Measurements from ENCODE around the gene TCHP.
"Not testable (repeated sequence)": the region's sequence is repeated elsewhere in the genome, so short reads cannot be mapped to it uniquely, and the experiment has no call there.

Gene TCHP

DNA sequence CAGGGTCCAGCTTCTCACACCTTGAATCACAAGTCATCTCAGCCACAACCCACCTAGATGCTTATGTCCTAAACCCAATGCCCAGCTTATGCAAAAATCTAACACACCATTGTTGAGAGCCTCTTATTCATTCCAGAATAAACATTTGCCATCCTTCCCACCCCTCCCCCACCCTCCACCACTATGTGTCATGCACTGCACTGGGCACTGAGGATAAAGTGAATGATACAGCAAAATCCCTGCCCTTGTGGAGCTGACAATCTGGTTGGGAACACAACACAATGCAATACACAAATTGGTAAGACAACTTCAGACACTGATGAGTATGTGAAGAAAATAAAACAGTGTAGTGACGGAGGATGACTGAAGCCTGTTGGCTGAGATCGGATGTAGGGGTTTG, 18.3 kb upstream of the TCHP start:
- TF ChIP-seq POLR2AphosphoS5 (IDR thresholded peaks at IDR 0.05; ENCODE audit: low read depth, low read length) (no peak), POLR2A (IDR thresholded peaks at IDR 0.05; ENCODE audit: low read depth, low read length) (no peak), TAF1 (IDR thresholded peaks at IDR 0.05; ENCODE audit: borderline replicate concordance, low read depth, low read length) (no peak)
- FAIRE-seq, result no peak
- DNase-seq (ENCODE audit: insufficient read length), result no peak

DNA sequence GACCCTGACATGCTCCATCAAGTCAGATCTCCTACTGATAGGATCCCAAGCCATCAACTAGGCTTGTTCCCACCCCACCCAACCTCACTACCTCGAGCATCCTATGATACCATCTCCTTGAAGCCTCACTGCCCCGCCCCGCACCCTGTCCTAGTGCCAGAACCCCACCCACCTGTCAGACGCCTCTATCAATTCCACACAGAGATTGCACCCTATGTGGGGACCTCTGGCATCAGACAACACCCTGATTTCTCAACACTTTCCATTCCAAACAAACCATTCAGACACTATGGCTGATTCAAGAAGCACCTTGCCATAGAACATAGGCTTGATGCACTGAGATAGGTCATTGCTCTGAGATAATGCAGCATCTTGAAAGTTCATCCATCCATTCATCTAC, 16.6 kb upstream of the TCHP start:
- DNase-seq (ENCODE audit: insufficient read length) (no peak), FAIRE-seq (no peak)
- TF ChIP-seq POLR2AphosphoS5 (IDR thresholded peaks at IDR 0.05; ENCODE audit: low read depth, low read length), result no peak
- TF ChIP-seq TAF1 (IDR thresholded peaks at IDR 0.05; ENCODE audit: borderline replicate concordance, low read depth, low read length), result no peak

DNA sequence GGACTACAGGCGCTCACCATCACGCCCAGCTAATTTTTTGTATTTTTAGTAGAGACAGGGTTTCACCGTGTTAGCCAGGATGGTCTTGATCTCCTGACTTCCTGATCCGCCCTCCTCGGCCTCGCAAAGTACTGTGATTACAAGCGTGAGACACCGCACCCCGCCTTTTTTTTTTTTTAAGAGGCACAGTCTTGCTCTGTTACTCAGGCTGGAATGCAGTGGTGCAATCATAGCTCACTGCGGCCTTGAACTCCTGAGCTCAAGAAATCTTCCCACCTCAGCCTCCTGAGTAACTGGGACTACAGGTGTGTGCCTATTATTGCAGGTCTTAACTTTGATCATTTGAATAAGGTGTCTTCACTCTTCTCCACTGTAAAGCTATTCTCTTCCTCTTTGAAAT, 14.5 kb upstream of the TCHP start:
- no peak for DNase-seq (ENCODE audit: insufficient read length)
- no peak for FAIRE-seq
- TF ChIP-seq POLR2AphosphoS5 (IDR thresholded peaks at IDR 0.05; ENCODE audit: low read depth, low read length), result no peak
- no peak for TF ChIP-seq POLR2A (IDR thresholded peaks at IDR 0.05; ENCODE audit: low read depth, low read length)
- no peak for TF ChIP-seq TAF1 (IDR thresholded peaks at IDR 0.05; ENCODE audit: borderline replicate concordance, low read depth, low read length)

DNA sequence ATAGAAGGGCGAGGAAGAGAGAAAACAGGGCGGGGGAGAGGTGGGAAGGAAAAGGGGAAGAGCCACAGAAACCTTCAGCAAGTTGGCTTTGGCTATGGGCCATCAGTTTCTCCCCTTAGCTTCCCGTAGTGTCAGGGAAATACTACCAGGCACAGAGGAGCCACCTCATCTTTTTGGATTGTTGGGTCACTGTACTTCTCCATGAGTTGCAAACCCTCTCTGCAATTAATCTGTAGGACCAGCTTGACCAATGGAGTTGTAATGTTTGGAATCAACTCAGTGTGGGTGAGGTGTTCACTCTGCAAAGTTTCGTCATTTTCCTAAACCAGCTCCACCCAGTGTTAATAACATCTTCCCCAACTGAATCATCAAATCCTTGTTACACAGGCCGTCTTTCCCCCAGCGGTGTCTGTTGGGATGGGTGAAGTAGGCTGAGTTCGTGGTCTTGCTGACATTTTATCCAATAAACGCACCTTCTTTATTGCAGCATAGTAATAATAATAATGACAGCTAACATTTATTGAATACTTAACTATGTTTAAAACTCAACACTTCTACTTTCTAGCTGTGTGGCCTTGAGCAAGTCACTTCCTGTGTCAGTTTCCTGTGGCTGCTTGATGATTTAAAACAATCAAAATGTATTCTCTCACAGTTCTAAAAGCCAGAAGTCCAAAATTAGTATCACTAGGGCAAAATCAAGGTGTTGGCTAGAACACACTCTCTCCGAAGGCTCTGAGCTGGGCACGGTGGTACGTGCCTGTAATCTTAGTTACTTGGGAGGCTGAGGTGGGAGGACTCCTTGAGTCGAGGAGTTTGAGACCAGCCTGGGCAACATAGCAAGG, 11.7 kb upstream of the TCHP start:
- no peak for DNase-seq (ENCODE audit: insufficient read length)
- FAIRE-seq, result peak; percentile 46
- TF ChIP-seq POLR2A (IDR thresholded peaks at IDR 0.05; ENCODE audit: low read depth, low read length), result no peak
- no peak for TF ChIP-seq TAF1 (IDR thresholded peaks at IDR 0.05; ENCODE audit: borderline replicate concordance, low read depth, low read length)
- TF ChIP-seq POLR2AphosphoS5 (IDR thresholded peaks at IDR 0.05; ENCODE audit: low read depth, low read length), result no peak

GRCh38 chr12:109890620-109891170, 9.4 kb upstream of the TCHP start:
- FAIRE-seq (no peak), DNase-seq (ENCODE audit: insufficient read length) (no peak)
- no peak for TF ChIP-seq POLR2A (IDR thresholded peaks at IDR 0.05; ENCODE audit: low read depth, low read length)
- TF ChIP-seq TAF1 (IDR thresholded peaks at IDR 0.05; ENCODE audit: borderline replicate concordance, low read depth, low read length), result no peak
- TF ChIP-seq POLR2AphosphoS5 (IDR thresholded peaks at IDR 0.05; ENCODE audit: low read depth, low read length), result no peak

DNA sequence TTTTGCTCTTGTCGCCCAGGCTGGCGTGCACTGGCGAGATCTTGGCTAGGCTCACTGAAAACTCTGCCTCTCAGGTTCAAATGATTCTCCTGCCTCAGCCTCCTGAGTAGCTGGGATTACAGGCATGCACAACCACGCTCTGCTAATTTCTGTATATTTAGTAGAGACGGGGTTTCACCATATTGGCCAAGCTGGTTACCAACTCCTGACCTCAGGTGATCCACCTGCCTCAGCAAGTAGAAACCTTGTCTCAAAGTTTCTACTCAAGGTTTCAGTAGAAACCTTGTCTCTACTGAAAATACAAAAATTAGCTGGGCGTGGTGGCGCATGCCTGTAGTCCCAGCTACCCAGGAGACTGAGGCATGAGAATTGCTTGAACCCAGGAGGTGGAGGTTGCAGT, 8.3 kb upstream of the TCHP start:
- not testable (repeated sequence) for DNase-seq (ENCODE audit: insufficient read length)

DNA sequence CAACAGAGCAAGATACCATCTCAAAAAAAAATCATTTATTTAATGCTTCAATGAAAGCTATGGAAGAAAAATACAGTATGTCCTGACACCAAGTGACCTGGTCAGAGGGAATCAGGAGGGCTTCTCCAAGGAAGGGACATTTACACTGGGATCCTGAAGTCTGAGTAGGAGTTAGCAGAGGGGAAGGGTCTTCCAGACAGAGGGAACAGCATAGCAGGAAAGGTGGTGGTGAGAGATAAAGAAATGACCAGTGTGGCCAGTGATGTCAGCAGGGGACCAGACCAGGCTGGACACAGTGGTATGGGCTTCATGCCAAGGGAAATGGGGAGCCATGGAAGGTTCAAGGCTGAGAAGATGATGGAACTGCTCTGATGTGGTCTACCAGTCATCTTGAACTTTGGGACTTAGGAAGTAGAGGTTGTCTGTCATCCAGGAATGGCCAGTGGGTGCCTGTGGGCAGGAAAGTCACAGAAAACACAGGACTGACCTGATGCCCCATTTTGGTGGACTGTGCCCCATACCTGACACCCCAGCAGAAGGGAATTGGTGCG, 7.8 kb upstream of the TCHP start:
- FAIRE-seq (no peak), DNase-seq (ENCODE audit: insufficient read length) (no peak)
- TF ChIP-seq TAF1 (IDR thresholded peaks at IDR 0.05; ENCODE audit: borderline replicate concordance, low read depth, low read length) (no peak), POLR2AphosphoS5 (IDR thresholded peaks at IDR 0.05; ENCODE audit: low read depth, low read length) (no peak), POLR2A (IDR thresholded peaks at IDR 0.05; ENCODE audit: low read depth, low read length) (no peak)

More for the DNA sequence above, 8.3 kb upstream of the TCHP start:
- FAIRE-seq, result not testable (repeated sequence)

DNA sequence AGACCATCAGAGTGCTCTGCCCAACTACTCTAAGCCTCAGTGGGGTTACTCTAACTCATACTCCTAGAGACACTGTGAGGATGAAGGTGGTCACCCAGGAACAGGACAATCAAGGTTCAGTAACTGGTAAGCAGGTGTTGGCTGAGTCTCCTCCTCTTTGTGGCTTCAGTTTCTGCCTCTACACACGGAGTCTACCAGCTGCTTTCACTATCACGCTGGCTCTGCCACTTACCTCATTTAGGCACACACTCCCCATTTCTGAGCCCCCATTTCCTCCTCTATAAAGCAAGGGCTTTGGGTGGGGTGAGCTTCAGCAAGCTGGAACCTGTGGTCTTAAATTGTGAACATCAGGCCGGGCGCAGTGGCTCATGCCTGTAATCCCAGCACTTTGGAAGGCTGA, 7.3 kb upstream of the TCHP start:
- FAIRE-seq (peak; percentile 9), DNase-seq (ENCODE audit: insufficient read length) (no peak)
- TF ChIP-seq POLR2A (IDR thresholded peaks at IDR 0.05; ENCODE audit: low read depth, low read length) (no peak), TAF1 (IDR thresholded peaks at IDR 0.05; ENCODE audit: borderline replicate concordance, low read depth, low read length) (no peak), POLR2AphosphoS5 (IDR thresholded peaks at IDR 0.05; ENCODE audit: low read depth, low read length) (peak; percentile 39; the same call in 1 of the 2 replicates)

DNA sequence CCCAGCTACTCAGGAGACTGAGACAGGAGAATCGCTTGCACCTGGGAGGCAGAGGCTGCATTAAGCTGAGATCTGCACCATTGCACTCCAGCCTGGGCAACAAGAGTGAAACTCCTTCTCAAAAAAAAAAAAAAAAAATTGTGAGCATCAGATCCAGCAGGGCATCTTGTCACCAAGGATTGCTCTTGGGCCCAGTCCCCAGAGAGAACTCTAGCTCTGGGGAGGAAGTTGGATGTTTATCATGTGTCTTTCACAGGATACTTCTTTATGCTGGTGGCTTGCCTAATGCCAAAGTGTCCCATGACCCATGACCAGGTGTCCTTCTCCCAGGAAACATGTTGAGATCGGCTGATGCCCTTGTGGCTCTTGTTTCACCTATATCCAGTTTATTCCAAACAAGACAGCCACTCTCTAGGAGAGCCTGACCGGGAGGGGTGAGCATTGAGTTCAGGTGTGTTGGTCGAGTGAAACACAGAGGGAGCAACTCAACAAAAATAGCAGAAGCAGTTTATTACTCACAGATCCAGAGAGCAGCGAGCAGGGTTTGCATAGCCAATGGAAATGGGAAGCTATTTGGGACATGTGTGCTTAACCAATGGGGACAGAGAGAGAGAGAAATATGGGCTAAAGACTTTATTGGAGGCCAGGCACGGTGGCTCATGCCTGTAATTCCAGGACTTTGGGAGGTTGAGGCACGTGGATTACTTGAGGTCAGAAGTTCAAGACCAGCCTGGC, 6.6 kb upstream of the TCHP start:
- DNase-seq (ENCODE audit: insufficient read length) (no peak), FAIRE-seq (peak; percentile 38)
- TF ChIP-seq POLR2A (IDR thresholded peaks at IDR 0.05; ENCODE audit: low read depth, low read length) (no peak), TAF1 (IDR thresholded peaks at IDR 0.05; ENCODE audit: borderline replicate concordance, low read depth, low read length) (no peak), POLR2AphosphoS5 (IDR thresholded peaks at IDR 0.05; ENCODE audit: low read depth, low read length) (no peak)

GRCh38 chr12:109894939-109895338, 5.1 kb upstream of the TCHP start:
- TF ChIP-seq TAF1 (IDR thresholded peaks at IDR 0.05; ENCODE audit: borderline replicate concordance, low read depth, low read length) (no peak), POLR2AphosphoS5 (IDR thresholded peaks at IDR 0.05; ENCODE audit: low read depth, low read length) (no peak), POLR2A (IDR thresholded peaks at IDR 0.05; ENCODE audit: low read depth, low read length) (no peak)
- no peak for DNase-seq (ENCODE audit: insufficient read length)
- FAIRE-seq, result no peak

- FAIRE-seq (no peak), DNase-seq (ENCODE audit: insufficient read length) (no peak)
- no peak for TF ChIP-seq TAF1 (IDR thresholded peaks at IDR 0.05; ENCODE audit: borderline replicate concordance, low read depth, low read length)
- no peak for TF ChIP-seq POLR2AphosphoS5 (IDR thresholded peaks at IDR 0.05; ENCODE audit: low read depth, low read length)
- TF ChIP-seq POLR2A (IDR thresholded peaks at IDR 0.05; ENCODE audit: low read depth, low read length), result no peak
These were observed 3.9 kb upstream of the TCHP start for GRCh38 chr12:109896188-109896587.

All from GM12892 (cell line).